GM23338 (cell line): ENCODE results near the gene USP49. TPM values are rescaled to one million over a fixed set of nuclear protein-coding genes. Genes with fewer than 3 reads are reported as not detected.

Experiments used
- ATAC-seq: fragments of 200-7000 bp; cut with Tn5 transposase; 3 replicates; pipeline ENCODE4 v1.9.1; 2020
- DNase-seq: peaks from one replicate; pipeline ENCODE4 v3.0.0-alpha.2; 2015; ENCODE audit warnings: low spot score
- H2AFZ ChIP-seq: fragments of 200-600 bp; sonication (generic); 2 replicates; pipeline ENCODE4 v1.8.0; 2016; ENCODE audit warnings: antibody characterized with exemption, mild to moderate bottlenecking, moderate library complexity
- H3F3A ChIP-seq: fragments of 200-600 bp; sonication (generic); replicated peaks from 2 replicates; pipeline ENCODE4 v1.8.0; 2017; ENCODE audit warnings: antibody characterized with exemption, mixed run types, low read depth
- H3K27ac ChIP-seq: fragments of 200-600 bp; sonication (generic); 2 replicates; pipeline ENCODE4 v1.6.1; 2016; ENCODE audit warnings: low read depth
- H3K27me3 ChIP-seq: fragments of 200-600 bp; sonication (generic); 2 replicates; pipeline ENCODE4 v1.8.0; 2016; ENCODE audit warnings: mild to moderate bottlenecking, mixed run types, moderate library complexity; ENCODE audit not compliant: insufficient read depth
- H3K36me3 ChIP-seq: fragments of 200-600 bp; sonication (generic); 2 replicates; pipeline ENCODE4 v1.8.0; 2016; ENCODE audit warnings: mild to moderate bottlenecking; ENCODE audit not compliant: insufficient read depth
- H3K4me1 ChIP-seq: fragments of 200-600 bp; sonication (generic); 2 replicates; pipeline ENCODE4 v1.8.0; 2016; ENCODE audit warnings: mild to moderate bottlenecking, moderate library complexity; ENCODE audit not compliant: insufficient read depth
- H3K4me2 ChIP-seq: fragments of 200-600 bp; sonication (generic); 2 replicates; pipeline ENCODE4 v1.7.1; 2017; ENCODE audit warnings: mixed run types
- H3K4me3 ChIP-seq: fragments of 200-600 bp; sonication (generic); 2 replicates; pipeline ENCODE4 v1.6.1; 2016; ENCODE audit warnings: mixed run types
- H3K79me2 ChIP-seq: fragments of 200-600 bp; sonication (generic); replicated peaks from 2 replicates; pipeline ENCODE4 v1.8.0; 2017; ENCODE audit warnings: mild to moderate bottlenecking; ENCODE audit not compliant: insufficient read depth
- H3K9me2 ChIP-seq: fragments of 200-600 bp; sonication (generic); 2 replicates; pipeline ENCODE4 v1.8.0; 2017; ENCODE audit not compliant: insufficient read depth
- H4K20me1 ChIP-seq: fragments of 200-600 bp; sonication (generic); replicated peaks from 2 replicates; pipeline ENCODE4 v1.8.0; 2017; ENCODE audit warnings: mild to moderate bottlenecking; ENCODE audit not compliant: insufficient read depth
- H3K27ac Mint-ChIP-seq: 2 replicates; pipeline ENCODE4 v1.8.0; 2020; ENCODE audit warnings: inconsistent platforms, mild to moderate bottlenecking, moderate library complexity, mixed read lengths
- H3K27me3 Mint-ChIP-seq: 3 replicates; pipeline ENCODE4 v1.8.0; 2022; ENCODE audit warnings: low read depth, mild to moderate bottlenecking, moderate library complexity, mixed read lengths, inconsistent platforms; ENCODE audit not compliant: insufficient read depth, poor library complexity
- H3K36me3 Mint-ChIP-seq: 3 replicates; pipeline ENCODE4 v1.8.0; 2021; ENCODE audit warnings: low read depth, mild to moderate bottlenecking, inconsistent platforms, moderate library complexity, mixed read lengths
- H3K4me1 Mint-ChIP-seq: 3 replicates; pipeline ENCODE4 v1.8.0; 2020; ENCODE audit warnings: mild to moderate bottlenecking, inconsistent platforms, mixed read lengths
- H3K4me3 Mint-ChIP-seq: 3 replicates; pipeline ENCODE4 v1.8.0; 2021; ENCODE audit warnings: moderate library complexity, mild to moderate bottlenecking, inconsistent platforms, mixed read lengths
- H3K9me3 Mint-ChIP-seq: 3 replicates; pipeline ENCODE4 v1.8.0; 2020; ENCODE audit warnings: moderate library complexity, mild to moderate bottlenecking, inconsistent platforms, mixed read lengths
- CREB1 ChIP-seq: fragments of 250-450 bp; sonication (Bioruptor Pico); IDR thresholded peaks from 2 replicates; pipeline ENCODE4 v1.5.0; 2020; ENCODE audit warnings: low read depth, mild to moderate bottlenecking, moderate library complexity
- CTCF ChIP-seq, 2 experiments: fragments of 200-600 bp in 1 of 2; sonication (generic) in 1 of 2; conservative IDR thresholded peaks; 2 replicates each; pipeline versions ENCODE4 v1.5.1 to v1.6.1; 2016 to 2017; ENCODE audit warnings: antibody characterized with exemption in 2 of 2, low read depth in 2 of 2, mild to moderate bottlenecking in 2 of 2, moderate library complexity in 1 of 2
- ETS1 ChIP-seq: IDR thresholded peaks from 2 replicates; pipeline ENCODE4 v1.6.1; 2016; ENCODE audit warnings: antibody characterized with exemption
- EZH2 ChIP-seq: fragments of 200-600 bp; sonication (generic); IDR thresholded peaks from one replicate; pipeline ENCODE4 v1.8.0; 2017; ENCODE audit warnings: antibody characterized with exemption, mild to moderate bottlenecking, low read depth; ENCODE audit not compliant: unreplicated experiment
- EZH2phosphoT487 ChIP-seq: fragments of 200-600 bp; sonication (generic); IDR thresholded peaks from one replicate; pipeline ENCODE4 v1.8.1; 2018; ENCODE audit warnings: antibody characterized with exemption; ENCODE audit not compliant: unreplicated experiment
- JUNB ChIP-seq: IDR thresholded peaks from one replicate; pipeline ENCODE4 v1.6.1; 2016; ENCODE audit warnings: antibody characterized with exemption; ENCODE audit not compliant: unreplicated experiment
- NANOG ChIP-seq: IDR thresholded peaks from 2 replicates; pipeline ENCODE4 v1.6.1; 2016; ENCODE audit warnings: antibody characterized with exemption, borderline replicate concordance
- POLR2AphosphoS5 ChIP-seq: IDR thresholded peaks from 2 replicates; pipeline ENCODE4 v1.6.1; 2016; ENCODE audit warnings: antibody characterized with exemption, low read depth
- REST ChIP-seq: IDR thresholded peaks from one replicate; pipeline ENCODE4 v1.6.1; 2018; ENCODE audit warnings: antibody characterized with exemption; ENCODE audit not compliant: unreplicated experiment
- STAT1 ChIP-seq: IDR thresholded peaks from one replicate; pipeline ENCODE4 v1.6.1; 2016; ENCODE audit warnings: antibody characterized with exemption; ENCODE audit not compliant: unreplicated experiment
- ZNF114 ChIP-seq: fragments of 250-450 bp; sonication (Bioruptor Pico); IDR thresholded peaks from 2 replicates; pipeline ENCODE4 v1.5.0; 2020; ENCODE audit warnings: mild to moderate bottlenecking, moderate library complexity
- ZNF331 ChIP-seq: fragments of 250-450 bp; sonication (Bioruptor Pico); IDR thresholded peaks from 2 replicates; pipeline ENCODE4 v1.5.0; 2020; ENCODE audit warnings: low read depth, mild to moderate bottlenecking, moderate library complexity
- ZNF462 ChIP-seq: fragments of 250-450 bp; sonication (Bioruptor Pico); IDR thresholded peaks from 2 replicates; pipeline ENCODE4 v1.5.0; 2020; ENCODE audit warnings: mild to moderate bottlenecking, moderate library complexity
- polyA plus RNA-seq: library from polyadenylated mRNA; unstranded; fragments of >200 nt; fragmentation: Nextera tagmentation; extraction: Ambion mirVana; gene quantifications from 2 replicates; pipeline ENCODE4 v1.2.1, GENCODE V29; 2016
- total RNA-seq: library from RNA; depleted of rRNA; stranded (reverse); fragments of >200 nt; shearing (Covaris generic); gene quantifications from 2 replicates; pipeline ENCODE4 v1.2.3, GENCODE V29; 2014

Gene USP49
- total and polyA plus RNA-seq, 2 experiments from 2014 or later = 5.9 to 21.5 TPM

GRCh38 chr6:41943456-41943855 is 48.3 kb upstream of the USP49 start:
- Histone ChIP-seq H4K20me1 (no peaks in the 10 kb centered on the region), H2AFZ (no peak overlapping the region), H3K27me3 (no peaks in the 10 kb centered on the region), H3K9me2 (no peaks in the 10 kb centered on the region), H3K4me1 (peaks cover 22% of the 10 kb centered on the region), H3F3A (peaks cover 25% of the 10 kb centered on the region), H3K4me2 (no peak overlapping the region), H3K79me2 (no peaks in the 10 kb centered on the region), H3K4me3 (no peak overlapping the region), H3K36me3 (no peaks in the 10 kb centered on the region), H3K27ac (no peak overlapping the region)
- no peak overlapping the region for H3K27ac Mint-ChIP-seq
- TF ChIP-seq JUNB (no peak), CTCF (conservative IDR thresholded peaks at IDR 0.05; ENCODE audit: low read depth in 2 of 2) (no peak), STAT1 (no peak), CREB1 (CRISPR knock-in tag) (no peak), POLR2AphosphoS5 (no peak), ZNF462 (no peak), EZH2phosphoT487 (no peak), ZNF114 (CRISPR knock-in tag) (no peak), EZH2 (no peak), NANOG (no peak), ZNF331 (CRISPR knock-in tag) (no peak), REST (no peak), ETS1 (no peak)
- no peak for DNase-seq
- no peak overlapping the region for H3K4me3 Mint-ChIP-seq
- H3K4me1 Mint-ChIP-seq = peaks cover 24% of the 10 kb centered on the region
- peaks cover 18% of the 10 kb centered on the region for H3K27me3 Mint-ChIP-seq
- H3K9me3 Mint-ChIP-seq = no peaks in the 10 kb centered on the region
- ATAC-seq = no peak
- H3K36me3 Mint-ChIP-seq = no peaks in the 10 kb centered on the region
